ENCODE measurements around the gene GMNN.

- TF ChIP-seq CTCF (conservative IDR thresholded peaks at IDR 0.05; ENCODE audit: low read depth, low read length) (no peak), EZH2phosphoT487 (IDR thresholded peaks at IDR 0.05; ENCODE audit: borderline replicate concordance, low read length) (no peak)
Measured at GRCh38 chr6:24774696-24775519, at the start of gene GMNN.
